WERI-Rb-1 (cell line): ENCODE data around the gene GALT.
A peak's percentile ranks its signal among the peaks of the same experiment; 100 is the strongest.
"Not testable (repeated sequence)": the region's sequence is repeated elsewhere in the genome, so short reads cannot be mapped to it uniquely, and the experiment has no call there.

Source experiments
- DNase-seq: peaks from one replicate; pipeline ENCODE4 v3.0.0-alpha.2; 2020
- H3K27ac ChIP-seq: fragments of 250-450 bp; sonication (Bioruptor Pico); 2 replicates; pipeline ENCODE4 v1.5.1; 2020; ENCODE audit warnings: mild to moderate bottlenecking, moderate library complexity
- H3K27me3 ChIP-seq: fragments of 250-450 bp; sonication (Bioruptor Pico); 2 replicates; pipeline ENCODE4 v1.5.1; 2021; ENCODE audit warnings: mild to moderate bottlenecking, low read depth, moderate library complexity; ENCODE audit not compliant: insufficient read depth, severe bottlenecking
- H3K36me3 ChIP-seq: fragments of 250-450 bp; sonication (Bioruptor Pico); 2 replicates; pipeline ENCODE4 v1.5.1; 2020; ENCODE audit warnings: mild to moderate bottlenecking, moderate library complexity
- H3K4me3 ChIP-seq: 2 replicates; pipeline ENCODE4 v1.5.1; 2011; ENCODE audit warnings: low read depth, mild to moderate bottlenecking, control low read depth, low read length
- H3K9me3 ChIP-seq: fragments of 250-450 bp; sonication (Bioruptor Pico); 2 replicates; pipeline ENCODE4 v1.5.1; 2021; ENCODE audit warnings: mild to moderate bottlenecking, moderate library complexity; ENCODE audit not compliant: severe bottlenecking
- TF ChIP-seq, protein P1 (sequence below): IDR thresholded peaks from 2 replicates; pipeline ENCODE4 v1.5.1; 2011; ENCODE audit warnings: low read depth, mild to moderate bottlenecking, control low read depth, inconsistent platforms, low read length

Gene GALT

GRCh38 chr9:34635556-34635955 lies 10.9 kb upstream of the GALT start:
- H3K27me3 ChIP-seq, result no peaks in the 10 kb centered on the region
- TF ChIP-seq, protein P1, sequence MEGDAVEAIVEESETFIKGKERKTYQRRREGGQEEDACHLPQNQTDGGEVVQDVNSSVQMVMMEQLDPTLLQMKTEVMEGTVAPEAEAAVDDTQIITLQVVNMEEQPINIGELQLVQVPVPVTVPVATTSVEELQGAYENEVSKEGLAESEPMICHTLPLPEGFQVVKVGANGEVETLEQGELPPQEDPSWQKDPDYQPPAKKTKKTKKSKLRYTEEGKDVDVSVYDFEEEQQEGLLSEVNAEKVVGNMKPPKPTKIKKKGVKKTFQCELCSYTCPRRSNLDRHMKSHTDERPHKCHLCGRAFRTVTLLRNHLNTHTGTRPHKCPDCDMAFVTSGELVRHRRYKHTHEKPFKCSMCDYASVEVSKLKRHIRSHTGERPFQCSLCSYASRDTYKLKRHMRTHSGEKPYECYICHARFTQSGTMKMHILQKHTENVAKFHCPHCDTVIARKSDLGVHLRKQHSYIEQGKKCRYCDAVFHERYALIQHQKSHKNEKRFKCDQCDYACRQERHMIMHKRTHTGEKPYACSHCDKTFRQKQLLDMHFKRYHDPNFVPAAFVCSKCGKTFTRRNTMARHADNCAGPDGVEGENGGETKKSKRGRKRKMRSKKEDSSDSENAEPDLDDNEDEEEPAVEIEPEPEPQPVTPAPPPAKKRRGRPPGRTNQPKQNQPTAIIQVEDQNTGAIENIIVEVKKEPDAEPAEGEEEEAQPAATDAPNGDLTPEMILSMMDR, result no peak
- H3K27ac ChIP-seq, result no peak overlapping the region
- H3K4me3 ChIP-seq, result no peak overlapping the region
- peaks cover 10% of the 10 kb centered on the region for H3K36me3 ChIP-seq
- no peak for DNase-seq
- H3K9me3 ChIP-seq, result no peaks in the 10 kb centered on the region

GRCh38 chr9:34636791-34637355 lies 9.6 kb upstream of the GALT start:
- no peaks in the 10 kb centered on the region for H3K27me3 ChIP-seq
- peak overlapping the region; percentile 80 for H3K4me3 ChIP-seq
- TF ChIP-seq, protein P1, result no peak
- no peaks in the 10 kb centered on the region for H3K9me3 ChIP-seq
- no peak for DNase-seq
- peak overlapping the region; percentile 78 for H3K27ac ChIP-seq
- H3K36me3 ChIP-seq, result peaks cover 10% of the 10 kb centered on the region

DNA sequence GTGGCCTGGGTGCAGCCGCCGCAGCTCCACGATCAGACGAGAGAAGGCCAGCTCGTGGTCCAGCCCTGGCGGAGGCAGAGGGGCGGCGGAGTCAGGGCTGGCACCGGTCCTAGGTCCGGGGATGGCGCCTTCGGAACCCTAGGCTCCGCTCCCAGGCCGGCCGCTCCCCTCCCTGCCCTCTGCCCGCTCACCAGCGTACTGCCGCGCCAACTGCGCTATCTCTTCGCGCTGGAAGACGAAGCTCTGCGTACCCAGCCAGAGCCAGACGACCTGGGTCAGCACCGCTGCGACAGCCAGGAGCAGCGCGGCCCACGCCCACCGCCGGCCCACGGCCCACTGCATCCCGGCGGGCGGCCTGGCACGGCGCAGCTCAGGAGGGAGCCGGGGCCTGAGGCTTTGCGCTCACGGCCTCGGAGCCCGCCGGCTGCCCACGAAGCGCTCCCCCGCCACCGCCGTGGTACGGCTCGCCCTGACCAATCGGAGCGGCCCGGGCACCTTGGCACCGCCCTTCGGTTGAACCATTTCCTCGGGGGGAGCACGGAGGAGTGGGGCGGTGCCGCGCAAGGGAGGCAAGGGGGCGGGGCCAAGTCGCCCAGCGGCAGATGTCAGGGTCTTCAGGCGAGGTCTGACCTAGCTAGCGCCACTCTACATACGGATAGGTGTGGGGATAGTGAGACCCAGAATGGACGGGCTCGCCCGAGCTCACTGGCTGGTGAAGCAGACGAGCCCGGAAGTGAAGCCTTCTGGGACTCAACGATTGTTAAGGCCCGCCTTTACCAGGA lies 8.9 kb upstream of the GALT start, which contains the start of gene SIGMAR1:
TSS of gene SIGMAR1 (minus strand) at position 432 of the 782 bp plus-strand sequence. CDS start at position 342, 90 bp downstream.
- H3K36me3 ChIP-seq, result peaks cover 10% of the 10 kb centered on the region
- TF ChIP-seq, protein P1, result no peak
- H3K27ac ChIP-seq, result peak within 1 kb of the TSS; percentile 78
- peak; percentile 95 for DNase-seq
- H3K4me3 ChIP-seq, result peak within 1 kb of the TSS; percentile 80
- H3K9me3 ChIP-seq, result no peaks in the 10 kb centered on the region
- H3K27me3 ChIP-seq, result no peaks in the 10 kb centered on the region

- DNase-seq, result no peak
- H3K27me3 ChIP-seq, result no peaks in the 10 kb centered on the region
- H3K4me3 ChIP-seq, result peak overlapping the region; percentile 80
- no peaks in the 10 kb centered on the region for H3K9me3 ChIP-seq
- TF ChIP-seq, protein P1, result no peak
- H3K27ac ChIP-seq, result peak overlapping the region; percentile 1; the same call in 1 of the 2 replicates
- H3K36me3 ChIP-seq, result peaks cover 10% of the 10 kb centered on the region
Observed at GRCh38 chr9:34638138-34638445, 8.4 kb upstream of the GALT start.

DNA sequence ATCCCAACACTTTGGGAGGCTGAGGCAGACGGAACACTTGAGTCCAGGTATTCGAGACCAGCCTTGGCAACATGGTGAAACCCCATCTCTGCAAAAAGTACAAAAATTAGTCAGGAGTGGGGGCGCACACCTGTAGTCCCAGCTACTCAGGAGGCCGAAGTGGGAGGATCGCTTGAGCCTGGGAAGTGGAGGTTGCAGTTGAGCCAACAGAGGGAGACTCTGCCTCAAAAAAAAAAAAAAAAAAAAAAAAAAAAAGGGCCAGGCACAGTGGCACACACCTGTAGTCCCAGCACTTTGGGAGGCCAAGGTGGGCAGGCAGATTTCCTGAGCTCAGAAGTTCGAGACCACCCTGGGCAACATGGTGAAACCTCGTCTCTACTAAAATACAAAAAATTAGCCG lies 7.2 kb upstream of the GALT start:
- H3K9me3 ChIP-seq, H3K27me3 ChIP-seq, DNase-seq, H3K4me3 ChIP-seq, H3K27ac ChIP-seq, H3K36me3 ChIP-seq: not testable (repeated sequence)

DNA sequence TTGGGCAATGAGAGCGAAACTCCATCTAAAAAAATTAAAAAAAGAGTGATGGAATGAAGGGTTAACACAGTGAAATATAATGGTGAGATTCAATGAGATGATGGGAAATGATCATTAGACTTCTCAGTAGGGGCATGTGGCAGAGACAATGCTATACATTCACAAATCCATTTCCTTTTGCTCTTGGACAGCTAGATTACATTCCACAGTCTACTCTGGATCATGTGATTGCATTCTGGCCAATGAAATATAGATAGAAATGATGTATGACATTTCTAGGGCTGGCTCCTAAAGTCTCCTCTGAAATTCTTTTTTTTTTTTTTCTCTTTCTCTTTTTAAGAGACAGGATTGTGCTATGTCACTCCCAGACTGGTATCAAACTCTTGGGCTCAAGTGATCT lies 3.8 kb upstream of the GALT start:
- no peak overlapping the region for H3K27ac ChIP-seq
- no peaks in the 10 kb centered on the region for H3K36me3 ChIP-seq
- H3K4me3 ChIP-seq, result no peak overlapping the region
- H3K27me3 ChIP-seq, result no peaks in the 10 kb centered on the region
- no peak for DNase-seq
- no peaks in the 10 kb centered on the region for H3K9me3 ChIP-seq
- TF ChIP-seq, protein P1, result no peak
